Caco-2 (cell line): ENCODE results near the gene MRPL40. TPM values are rescaled to one million over a fixed set of nuclear protein-coding genes. Genes with fewer than 3 reads are reported as not detected.

Source experiments
- BruUV-seq: library from RNA; stranded (reverse); fragments of 400-500 nt; replicated peaks from 2 replicates; lab custom pipeline; 2021; lab: Mats Ljungman, UMichigan
- CTCF ChIA-PET: fragments of 300-600 bp; sonication (Branson Sonifier 250); formaldehyde crosslinking; loops from one replicate; lab custom pipeline; 2022; ENCODE audit warnings: antibody characterized with exemption; lab: Charles Lee
- POLR2A ChIA-PET: fragments of 300-600 bp; sonication (Branson Sonifier 250); formaldehyde crosslinking; loops from one replicate; lab custom pipeline; 2022; ENCODE audit warnings: antibody characterized with exemption; lab: Charles Lee
- DNase-seq, 2 experiments: peaks; one replicate each; pipeline versions ENCODE4 v3.0.0 to v3.0.0-alpha.2; 2020 to 2022
- H3K27me3 ChIP-seq: replicated peaks from 2 replicates; pipeline ENCODE4 v1.6.0; 2011; ENCODE audit warnings: low read length; ENCODE audit not compliant: control insufficient read depth, insufficient read depth
- H3K36me3 ChIP-seq: 2 replicates; pipeline ENCODE4 v1.5.1; 2011; ENCODE audit warnings: low read length; ENCODE audit not compliant: control insufficient read depth, insufficient read depth
- H3K4me1 ChIP-seq: fragments of 250-450 bp; sonication (Bioruptor Pico); 2 replicates; pipeline ENCODE4 v1.5.1; 2020; ENCODE audit warnings: mild to moderate bottlenecking
- H3K4me3 ChIP-seq: 2 replicates; pipeline ENCODE4 v1.5.1; 2011; ENCODE audit warnings: low read depth, mild to moderate bottlenecking, control low read depth, low read length
- H3K9me3 ChIP-seq: fragments of 250-450 bp; sonication (Bioruptor Pico); 2 replicates; pipeline ENCODE4 v1.5.1; 2020; ENCODE audit warnings: mild to moderate bottlenecking, moderate library complexity
- H3K27ac Mint-ChIP-seq: one replicate; pipeline ENCODE4 v1.8.0; 2022; ENCODE audit warnings: mixed read lengths; ENCODE audit not compliant: unreplicated experiment
- H3K27me3 Mint-ChIP-seq: one replicate; pipeline ENCODE4 v1.8.0; 2022; ENCODE audit warnings: mixed read lengths; ENCODE audit not compliant: insufficient read depth, unreplicated experiment
- H3K36me3 Mint-ChIP-seq: one replicate; pipeline ENCODE4 v1.8.0; 2022; ENCODE audit warnings: mild to moderate bottlenecking, mixed read lengths; ENCODE audit not compliant: insufficient read depth, unreplicated experiment
- H3K4me1 Mint-ChIP-seq: one replicate; pipeline ENCODE4 v1.8.0; 2022; ENCODE audit warnings: low read depth, mixed read lengths; ENCODE audit not compliant: unreplicated experiment
- H3K4me3 Mint-ChIP-seq: one replicate; pipeline ENCODE4 v1.8.0; 2022; ENCODE audit warnings: mild to moderate bottlenecking, moderate library complexity, mixed read lengths; ENCODE audit not compliant: unreplicated experiment
- H3K9me3 Mint-ChIP-seq: one replicate; pipeline ENCODE4 v1.8.0; 2022; ENCODE audit warnings: mixed read lengths; ENCODE audit not compliant: unreplicated experiment
- CTCF ChIP-seq, 2 experiments: fragments of 200-600 bp in 1 of 2; IDR thresholded peaks; 1 replicate in 1 of 2; 2 replicates in 1 of 2; pipeline versions ENCODE4 v1.5.1 to v1.8.0; 2011 to 2022; ENCODE audit warnings: antibody characterized with exemption in 1 of 2, control low read depth in 1 of 2, inconsistent platforms in 1 of 2, low read depth in 1 of 2, low read length in 1 of 2, mild to moderate bottlenecking in 1 of 2, moderate library complexity in 1 of 2; ENCODE audit not compliant: insufficient read depth in 1 of 2, severe bottlenecking in 1 of 2, unreplicated experiment in 1 of 2
- intact Hi-C: fragments of 100-400 bp; cut with micrococcal nuclease; formaldehyde crosslinking; loops from one replicate; pipeline ENCODE4 v1.10.0; 2022; ENCODE audit not compliant: unreplicated experiment
- total RNA-seq: library from RNA; stranded (reverse); gene quantifications from 2 replicates; pipeline ENCODE4 v1.2.3, GENCODE V29; 2022

MRPL40 gene
- total RNA-seq, 1 experiment from 2014 or later = 42.7 TPM

DNA sequence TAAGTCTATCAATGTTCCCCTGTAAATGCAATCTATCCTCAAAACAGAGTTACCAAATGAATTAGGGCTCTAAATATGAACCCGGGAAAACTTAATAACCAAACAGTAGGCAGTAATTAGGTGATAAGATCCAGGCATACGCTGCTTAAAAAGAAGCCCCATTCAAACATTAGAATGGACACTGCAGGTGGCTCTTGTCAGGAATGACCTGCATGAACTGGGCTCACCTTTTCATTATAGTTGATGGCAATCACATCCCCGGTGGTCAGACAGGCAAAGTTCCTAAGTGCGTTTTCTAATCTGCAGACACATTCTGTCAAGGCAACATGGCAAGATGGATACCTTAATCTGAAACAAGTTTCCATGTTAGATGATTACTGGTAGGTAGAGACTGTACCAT lies 32.6 kb downstream of the MRPL40 start:
- POLR2A ChIA-PET = no interaction called here
- no peak for DNase-seq

GRCh38 chr22:19466126-19466716 lies 33.9 kb downstream of the MRPL40 start:
- no peak for TF ChIP-seq CTCF (IDR thresholded peaks at IDR 0.05; ENCODE audit: insufficient read depth in 1 of 2, low read depth in 1 of 2, low read length in 1 of 2, severe bottlenecking in 1 of 2, unreplicated experiment in 1 of 2)
- no peak overlapping the region for H3K4me3 Mint-ChIP-seq
- H3K27ac Mint-ChIP-seq = no peak overlapping the region
- no peaks in the 10 kb centered on the region for H3K9me3 Mint-ChIP-seq
- H3K36me3 Mint-ChIP-seq = peaks cover 56% of the 10 kb centered on the region
- Histone ChIP-seq H3K27me3 (no peaks in the 10 kb centered on the region), H3K36me3 (peaks cover 6% of the 10 kb centered on the region), H3K4me1 (no peaks in the 10 kb centered on the region), H3K9me3 (no peaks in the 10 kb centered on the region), H3K4me3 (no peak overlapping the region)
- POLR2A ChIA-PET = no interaction called here
- H3K27me3 Mint-ChIP-seq = no peaks in the 10 kb centered on the region
- BruUV-seq = no TSS peak
- DNase-seq = no peak
- no peaks in the 10 kb centered on the region for H3K4me1 Mint-ChIP-seq
- intact Hi-C loops = no loop called here
- CTCF ChIA-PET = no interaction called here

More for the DNA sequence above, 32.6 kb downstream of the MRPL40 start:
- no peak overlapping the region for H3K4me3 ChIP-seq
- Mint-ChIP-seq H3K27me3 (no peaks in the 10 kb centered on the region), H3K36me3 (peaks cover 55% of the 10 kb centered on the region), H3K4me1 (no peaks in the 10 kb centered on the region), H3K9me3 (no peaks in the 10 kb centered on the region), H3K27ac (no peak overlapping the region), H3K4me3 (no peak overlapping the region)
- intact Hi-C loops = no loop called here
- CTCF ChIA-PET = no interaction called here
- TF ChIP-seq CTCF (IDR thresholded peaks at IDR 0.05; ENCODE audit: insufficient read depth in 1 of 2, low read depth in 1 of 2, low read length in 1 of 2, severe bottlenecking in 1 of 2, unreplicated experiment in 1 of 2) = no peak
- peaks cover 6% of the 10 kb centered on the region for H3K36me3 ChIP-seq
- BruUV-seq = no TSS peak
- no peaks in the 10 kb centered on the region for H3K9me3 ChIP-seq
- H3K4me1 ChIP-seq = no peaks in the 10 kb centered on the region
- H3K27me3 ChIP-seq = no peaks in the 10 kb centered on the region

GRCh38 chr22:19466848-19467752 lies 34.8 kb downstream of the MRPL40 start:
- intact Hi-C loops = no loop called here
- CTCF ChIA-PET = no interaction called here
- Histone ChIP-seq H3K4me3 (no peak overlapping the region), H3K36me3 (peaks cover 6% of the 10 kb centered on the region), H3K9me3 (no peaks in the 10 kb centered on the region), H3K4me1 (no peaks in the 10 kb centered on the region), H3K27me3 (no peaks in the 10 kb centered on the region)
- POLR2A ChIA-PET = no interaction called here
- no peak for TF ChIP-seq CTCF (IDR thresholded peaks at IDR 0.05; ENCODE audit: insufficient read depth in 1 of 2, low read depth in 1 of 2, low read length in 1 of 2, severe bottlenecking in 1 of 2, unreplicated experiment in 1 of 2)
- no peak overlapping the region for H3K27ac Mint-ChIP-seq
- no peak for DNase-seq
- no peaks in the 10 kb centered on the region for H3K4me1 Mint-ChIP-seq
- H3K9me3 Mint-ChIP-seq = no peaks in the 10 kb centered on the region
- no peak overlapping the region for H3K4me3 Mint-ChIP-seq
- no TSS peak for BruUV-seq
- peaks cover 59% of the 10 kb centered on the region for H3K36me3 Mint-ChIP-seq
- H3K27me3 Mint-ChIP-seq = no peaks in the 10 kb centered on the region
